Parathyroid adenoma (tissue), 2 donors: ENCODE data around the gene PLXNA2.

Source experiments
- H2AFZ ChIP-seq: fragments of 300-600 bp; sonication (generic); one replicate; pipeline ENCODE4 v1.7.0; 2017; ENCODE audit warnings: antibody characterized with exemption, mild to moderate bottlenecking
- H3K27ac ChIP-seq: fragments of 300-600 bp; sonication (generic); one replicate; pipeline ENCODE4 v1.7.0; 2017
- H3K27me3 ChIP-seq: fragments of 300-600 bp; sonication (generic); one replicate; pipeline ENCODE4 v1.7.0; 2017; ENCODE audit warnings: low read length; ENCODE audit not compliant: control insufficient read depth, insufficient read depth
- H3K36me3 ChIP-seq: fragments of 300-600 bp; sonication (generic); one replicate; pipeline ENCODE4 v1.7.0; 2017; ENCODE audit warnings: low read length; ENCODE audit not compliant: control insufficient read depth, insufficient read depth
- H3K4me1 ChIP-seq: fragments of 300-600 bp; sonication (generic); one replicate; pipeline ENCODE4 v1.7.0; 2017; ENCODE audit warnings: control low read depth
- H3K4me2 ChIP-seq: fragments of 300-600 bp; sonication (generic); one replicate; pipeline ENCODE4 v1.7.0; 2017; ENCODE audit warnings: low read length
- H3K4me3 ChIP-seq: fragments of 300-600 bp; sonication (generic); one replicate; pipeline ENCODE4 v1.7.0; 2017; ENCODE audit warnings: low read depth, low read length
- H3K79me2 ChIP-seq: fragments of 300-600 bp; sonication (generic); one replicate; pipeline ENCODE4 v1.7.0; 2017; ENCODE audit warnings: control low read depth
- H3K9ac ChIP-seq: fragments of 300-600 bp; sonication (generic); one replicate; pipeline ENCODE4 v1.7.0; 2017; ENCODE audit warnings: mild to moderate bottlenecking
- H3K9me3 ChIP-seq: fragments of 300-600 bp; sonication (generic); one replicate; pipeline ENCODE4 v1.7.0; 2017; ENCODE audit warnings: low read length; ENCODE audit not compliant: control insufficient read depth
- TF ChIP-seq, protein P1 (sequence below): fragments of 300-600 bp; sonication (generic); IDR thresholded peaks from one replicate; pipeline ENCODE4 v1.7.0; 2017; ENCODE audit warnings: antibody characterized with exemption, mild to moderate bottlenecking
- donor health status: primary hyperparathyroidism.

The PLXNA2 gene

DNA sequence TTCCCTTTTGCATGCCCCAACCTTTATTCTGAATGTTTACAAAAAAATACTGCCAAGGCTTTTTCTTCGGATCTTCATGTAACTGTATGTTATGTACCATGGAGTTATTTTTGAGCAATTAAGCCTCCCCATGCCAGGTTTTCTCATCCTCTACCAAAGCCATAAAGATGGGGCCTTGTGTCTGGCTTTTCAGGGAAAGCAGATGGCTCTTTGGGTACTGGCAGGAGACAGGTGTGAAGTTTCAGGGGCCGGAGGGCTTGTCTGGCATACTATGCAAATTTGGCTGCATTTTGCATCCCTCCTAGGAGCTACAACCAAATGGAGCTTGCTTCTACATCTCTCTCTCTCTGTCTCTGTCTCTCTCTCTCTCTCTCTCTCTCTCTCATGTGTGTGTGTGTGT is 28.1 kb upstream of the PLXNA2 start:
- H3K4me2 ChIP-seq = no peak overlapping the region
- H3K27me3 ChIP-seq = no peaks in the 10 kb centered on the region
- no peaks in the 10 kb centered on the region for H3K9me3 ChIP-seq
- H2AFZ ChIP-seq = no peak overlapping the region
- no peak overlapping the region for H3K27ac ChIP-seq
- H3K4me1 ChIP-seq = no peaks in the 10 kb centered on the region
- TF ChIP-seq, protein P1, sequence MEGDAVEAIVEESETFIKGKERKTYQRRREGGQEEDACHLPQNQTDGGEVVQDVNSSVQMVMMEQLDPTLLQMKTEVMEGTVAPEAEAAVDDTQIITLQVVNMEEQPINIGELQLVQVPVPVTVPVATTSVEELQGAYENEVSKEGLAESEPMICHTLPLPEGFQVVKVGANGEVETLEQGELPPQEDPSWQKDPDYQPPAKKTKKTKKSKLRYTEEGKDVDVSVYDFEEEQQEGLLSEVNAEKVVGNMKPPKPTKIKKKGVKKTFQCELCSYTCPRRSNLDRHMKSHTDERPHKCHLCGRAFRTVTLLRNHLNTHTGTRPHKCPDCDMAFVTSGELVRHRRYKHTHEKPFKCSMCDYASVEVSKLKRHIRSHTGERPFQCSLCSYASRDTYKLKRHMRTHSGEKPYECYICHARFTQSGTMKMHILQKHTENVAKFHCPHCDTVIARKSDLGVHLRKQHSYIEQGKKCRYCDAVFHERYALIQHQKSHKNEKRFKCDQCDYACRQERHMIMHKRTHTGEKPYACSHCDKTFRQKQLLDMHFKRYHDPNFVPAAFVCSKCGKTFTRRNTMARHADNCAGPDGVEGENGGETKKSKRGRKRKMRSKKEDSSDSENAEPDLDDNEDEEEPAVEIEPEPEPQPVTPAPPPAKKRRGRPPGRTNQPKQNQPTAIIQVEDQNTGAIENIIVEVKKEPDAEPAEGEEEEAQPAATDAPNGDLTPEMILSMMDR = no peak
- no peaks in the 10 kb centered on the region for H3K36me3 ChIP-seq
- H3K79me2 ChIP-seq = no peaks in the 10 kb centered on the region
- no peak overlapping the region for H3K4me3 ChIP-seq
- H3K9ac ChIP-seq = no peak overlapping the region

DNA sequence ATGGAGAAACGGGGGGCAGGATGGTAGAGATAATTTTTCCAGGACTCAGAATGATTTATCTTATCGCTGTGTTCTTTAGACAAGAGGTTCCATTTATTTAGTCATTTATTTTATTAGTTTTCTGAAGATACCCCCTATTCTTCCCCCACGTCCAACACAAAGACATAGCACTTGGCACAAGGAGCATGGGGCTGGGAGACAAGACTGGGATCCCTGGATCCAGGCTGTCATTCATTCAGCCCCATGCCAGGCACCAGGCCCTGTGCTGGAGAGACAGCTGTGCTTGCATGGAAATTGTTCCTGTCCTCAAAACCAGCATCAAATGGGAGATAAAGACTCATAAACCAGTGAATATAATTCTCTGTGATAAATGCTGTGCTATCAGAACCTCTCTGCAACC is 27.1 kb upstream of the PLXNA2 start:
- no peak overlapping the region for H3K9ac ChIP-seq
- H3K27me3 ChIP-seq = no peaks in the 10 kb centered on the region
- H3K4me1 ChIP-seq = no peaks in the 10 kb centered on the region
- H3K9me3 ChIP-seq = no peaks in the 10 kb centered on the region
- no peak overlapping the region for H3K4me2 ChIP-seq
- TF ChIP-seq, protein P1 = no peak
- H3K36me3 ChIP-seq = no peaks in the 10 kb centered on the region
- H3K79me2 ChIP-seq = no peaks in the 10 kb centered on the region
- no peak overlapping the region for H3K27ac ChIP-seq
- no peak overlapping the region for H3K4me3 ChIP-seq
- H2AFZ ChIP-seq = no peak overlapping the region

- TF ChIP-seq, protein P1 = no peak
- Histone ChIP-seq H3K36me3 (no peaks in the 10 kb centered on the region), H3K9ac (no peak overlapping the region), H3K9me3 (no peaks in the 10 kb centered on the region), H3K79me2 (no peaks in the 10 kb centered on the region), H3K4me1 (no peaks in the 10 kb centered on the region), H3K4me2 (no peak overlapping the region), H3K27me3 (no peaks in the 10 kb centered on the region), H2AFZ (no peak overlapping the region), H3K4me3 (no peak overlapping the region), H3K27ac (no peak overlapping the region)
These were observed 26.5 kb upstream of the PLXNA2 start for GRCh38 chr1:208270651-208271141.

DNA sequence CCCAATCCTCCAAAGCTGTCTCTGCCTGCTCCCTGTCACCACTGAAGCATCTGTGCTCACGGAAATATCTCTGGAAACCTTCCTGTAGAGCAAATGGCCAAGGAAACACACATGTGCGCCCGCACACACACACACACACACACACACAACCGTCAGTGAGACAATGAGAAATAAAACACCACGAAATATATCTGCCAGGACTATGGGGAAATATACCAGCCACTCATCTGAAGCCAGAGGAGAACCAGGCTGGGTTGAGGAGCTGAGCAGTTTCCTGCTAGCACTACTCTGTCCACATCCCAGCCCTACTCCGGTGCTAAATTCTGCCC is 25.1 kb upstream of the PLXNA2 start:
- Histone ChIP-seq H3K79me2 (no peaks in the 10 kb centered on the region), H2AFZ (no peak overlapping the region), H3K36me3 (no peaks in the 10 kb centered on the region), H3K4me1 (no peaks in the 10 kb centered on the region), H3K27ac (no peak overlapping the region), H3K9me3 (no peaks in the 10 kb centered on the region), H3K27me3 (no peaks in the 10 kb centered on the region), H3K4me2 (no peak overlapping the region), H3K4me3 (no peak overlapping the region), H3K9ac (no peak overlapping the region)
- TF ChIP-seq, protein P1 = no peak

GRCh38 chr1:208268541-208269337 is 24.6 kb upstream of the PLXNA2 start:
- H3K79me2 ChIP-seq = no peaks in the 10 kb centered on the region
- H3K9me3 ChIP-seq = no peaks in the 10 kb centered on the region
- H3K27ac ChIP-seq = no peak overlapping the region
- no peak overlapping the region for H2AFZ ChIP-seq
- H3K4me1 ChIP-seq = no peaks in the 10 kb centered on the region
- H3K36me3 ChIP-seq = no peaks in the 10 kb centered on the region
- TF ChIP-seq, protein P1 = no peak
- H3K4me2 ChIP-seq = no peak overlapping the region
- H3K4me3 ChIP-seq = no peak overlapping the region
- no peaks in the 10 kb centered on the region for H3K27me3 ChIP-seq
- H3K9ac ChIP-seq = no peak overlapping the region
